PC-9 (cell line): Measurements from ENCODE around the gene PCDHGC4.

Source experiments
- CTCF ChIP-seq: fragments of 200-600 bp; sonication (generic); conservative IDR thresholded peaks from 2 replicates; pipeline ENCODE4 v1.6.1; 2017; ENCODE audit warnings: mixed run types, antibody characterized with exemption, mild to moderate bottlenecking, moderate library complexity
- EZH2 ChIP-seq: fragments of 200-600 bp; sonication (generic); IDR thresholded peaks from 2 replicates; pipeline ENCODE4 v1.8.0; 2017; ENCODE audit warnings: antibody characterized with exemption, low read depth

- TF ChIP-seq CTCF (no peak), EZH2 (no peak)
These were observed 11.2 kb downstream of the PCDHGC4 start for GRCh38 chr5:141496038-141496437.
